Spleen (tissue), 7 donors: ENCODE measurements around the gene FLYWCH1.

ENCODE experiments used
- CTCF ChIP-seq, 11 experiments: fragments of 200-600 bp in 7 of 11; fragments of 450-650 bp in 4 of 11; sonication (generic) in 4 of 11; IDR thresholded peaks in 8 of 11; conservative IDR thresholded peaks in 3 of 11; 1 replicate in 7 of 11; 2 replicates in 4 of 11; pipeline versions ENCODE4 v1.4.0 to v1.8.0; 2016 to 2021; ENCODE audit warnings: antibody characterized with exemption in 11 of 11, inconsistent platforms in 4 of 11, mild to moderate bottlenecking in 1 of 11
- POLR2A ChIP-seq, 3 donors: fragments of 450-650 bp; IDR thresholded peaks; one replicate each; pipeline ENCODE4 v1.5.1; 2017; ENCODE audit warnings: antibody characterized with exemption in 3 of 3, mild to moderate bottlenecking in 1 of 3
- POLR2AphosphoS5 ChIP-seq, 3 donors: sonication (generic); formaldehyde crosslinking; IDR thresholded peaks; one replicate each; pipeline ENCODE4 v1.5.1; 2017; ENCODE audit warnings: antibody characterized with exemption in 3 of 3
- donor health status: DM: no; HTN: no; CAD: no; lungs with moderate emphysema.
- donor health status: DM: no; HTN: no; CAD: no.
- donor health status: DM: no; HTN: no; CAD: no.

DNA sequence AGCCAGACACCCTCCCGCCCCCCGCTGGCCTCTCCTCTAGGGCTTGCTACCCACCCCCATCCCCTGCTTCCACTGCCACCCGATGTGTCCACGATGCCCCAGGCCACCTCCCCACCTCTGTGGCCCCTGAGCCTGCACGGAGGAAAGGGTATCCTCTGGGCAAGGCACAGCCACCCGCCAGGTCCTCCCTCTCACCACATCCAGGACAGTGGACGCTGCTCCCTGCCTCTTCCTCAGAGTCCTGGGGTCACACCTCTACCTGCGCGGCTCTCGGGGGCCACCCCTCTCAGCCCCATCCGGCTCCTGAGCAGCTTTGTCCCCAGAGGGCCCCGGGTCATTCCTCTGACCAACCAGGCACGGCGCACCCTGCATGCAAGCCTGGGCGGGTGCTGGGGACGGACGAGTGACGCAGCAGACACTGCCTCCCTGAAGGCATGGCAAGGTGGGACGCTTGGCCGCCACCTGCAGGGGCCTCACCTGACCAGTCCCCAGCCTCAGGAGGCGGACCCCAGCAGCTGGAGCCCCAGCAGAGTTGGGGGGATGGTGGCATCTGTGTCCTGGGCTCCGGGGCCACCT lies 24.8 kb downstream of the FLYWCH1 start:
- TF ChIP-seq POLR2A (IDR thresholded peaks at IDR 0.05): no peak
- TF ChIP-seq CTCF (IDR thresholded peaks at IDR 0.05 in 8 of 11, conservative IDR thresholded peaks at IDR 0.05 in 3 of 11): no peak
- TF ChIP-seq POLR2AphosphoS5 (IDR thresholded peaks at IDR 0.05): no peak
